ENCODE data around the gene RASA1.
A peak's percentile ranks its signal among the peaks of the same experiment; 100 is the strongest.

The RASA1 gene

GRCh38 chr5:87390075-87390474, 122.4 kb downstream of the RASA1 start:
- H3K36me3 ChIP-seq (replicated peaks) = peaks cover 86% of the 10 kb centered on the region
- DNase-seq (ENCODE audit: low spot score in 2 of 2) = no peak
- no peak overlapping the region for H3K4me3 ChIP-seq
- H3K27me3 ChIP-seq (ENCODE audit: low read depth) = no peaks in the 10 kb centered on the region
- H3K9me3 ChIP-seq = no peaks in the 10 kb centered on the region
- H3K4me1 ChIP-seq = no peaks in the 10 kb centered on the region
- in situ Hi-C loops (cut with MboI; ENCODE audit: low sequenced_read_pairs) = no loop called here

- in situ Hi-C loops (cut with MboI; ENCODE audit: low sequenced_read_pairs) = no loop called here
- H3K27me3 ChIP-seq (ENCODE audit: low read depth) = no peaks in the 10 kb centered on the region
- H3K36me3 ChIP-seq (replicated peaks) = peaks cover 88% of the 10 kb centered on the region
- no peak overlapping the region for H3K4me3 ChIP-seq
- DNase-seq (ENCODE audit: low spot score in 2 of 2) = no peak
- no peaks in the 10 kb centered on the region for H3K9me3 ChIP-seq
- H3K4me1 ChIP-seq = no peaks in the 10 kb centered on the region
These were observed 123.0 kb downstream of the RASA1 start for GRCh38 chr5:87390576-87391199.

GRCh38 chr5:87392170-87392569, 124.5 kb downstream of the RASA1 start:
- Histone ChIP-seq H3K27me3 (ENCODE audit: low read depth) (no peaks in the 10 kb centered on the region), H3K4me3 (no peak overlapping the region), H3K36me3 (replicated peaks) (peaks cover 87% of the 10 kb centered on the region), H3K4me1 (no peaks in the 10 kb centered on the region), H3K9me3 (no peaks in the 10 kb centered on the region)
- no peak for DNase-seq (ENCODE audit: low spot score in 2 of 2)
- in situ Hi-C loops (cut with MboI; ENCODE audit: low sequenced_read_pairs) = no loop called here

- Histone ChIP-seq H3K9me3 (no peaks in the 10 kb centered on the region), H3K4me1 (no peaks in the 10 kb centered on the region), H3K27me3 (ENCODE audit: low read depth) (no peaks in the 10 kb centered on the region), H3K4me3 (no peak overlapping the region), H3K36me3 (replicated peaks) (peaks cover 87% of the 10 kb centered on the region)
- in situ Hi-C loops (cut with MboI; ENCODE audit: low sequenced_read_pairs) = no loop called here
- DNase-seq (ENCODE audit: low spot score in 2 of 2) = no peak
These were observed 125.1 kb downstream of the RASA1 start for GRCh38 chr5:87392801-87393200.

- Histone ChIP-seq H3K4me3 (no peak overlapping the region), H3K9me3 (no peaks in the 10 kb centered on the region), H3K36me3 (replicated peaks) (peaks cover 87% of the 10 kb centered on the region), H3K27me3 (ENCODE audit: low read depth) (no peaks in the 10 kb centered on the region), H3K4me1 (no peaks in the 10 kb centered on the region)
- in situ Hi-C loops (cut with MboI; ENCODE audit: low sequenced_read_pairs) = no loop called here
- no peak for DNase-seq (ENCODE audit: low spot score in 2 of 2)
These were observed 125.6 kb downstream of the RASA1 start for GRCh38 chr5:87393331-87393730.

GRCh38 chr5:87394411-87395165, 126.9 kb downstream of the RASA1 start:
- Histone ChIP-seq H3K9me3 (no peaks in the 10 kb centered on the region), H3K36me3 (replicated peaks) (peaks cover 90% of the 10 kb centered on the region), H3K4me3 (no peak overlapping the region), H3K4me1 (no peaks in the 10 kb centered on the region), H3K27me3 (ENCODE audit: low read depth) (no peaks in the 10 kb centered on the region)
- in situ Hi-C loops (cut with MboI; ENCODE audit: low sequenced_read_pairs) = no loop called here
- DNase-seq (ENCODE audit: low spot score in 2 of 2) = no peak

- Histone ChIP-seq H3K4me1 (no peaks in the 10 kb centered on the region), H3K4me3 (no peak overlapping the region), H3K27me3 (ENCODE audit: low read depth) (no peaks in the 10 kb centered on the region), H3K9me3 (no peaks in the 10 kb centered on the region), H3K36me3 (replicated peaks) (peaks cover 85% of the 10 kb centered on the region)
- in situ Hi-C loops (cut with MboI; ENCODE audit: low sequenced_read_pairs) = no loop called here
- DNase-seq (ENCODE audit: low spot score in 2 of 2) = no peak
These were observed 131.4 kb downstream of the RASA1 start for GRCh38 chr5:87398981-87399614.

GRCh38 chr5:87399720-87400119, 132.0 kb downstream of the RASA1 start:
- in situ Hi-C loops (cut with MboI; ENCODE audit: low sequenced_read_pairs) = no loop called here
- Histone ChIP-seq H3K27me3 (ENCODE audit: low read depth) (no peaks in the 10 kb centered on the region), H3K4me3 (no peak overlapping the region), H3K9me3 (no peaks in the 10 kb centered on the region), H3K36me3 (replicated peaks) (peaks cover 85% of the 10 kb centered on the region), H3K4me1 (no peaks in the 10 kb centered on the region)
- DNase-seq (ENCODE audit: low spot score in 2 of 2) = no peak

- in situ Hi-C loops (cut with MboI; ENCODE audit: low sequenced_read_pairs) = no loop called here
- Histone ChIP-seq H3K4me1 (no peaks in the 10 kb centered on the region), H3K36me3 (replicated peaks) (peaks cover 85% of the 10 kb centered on the region), H3K9me3 (no peaks in the 10 kb centered on the region), H3K4me3 (no peak overlapping the region), H3K27me3 (ENCODE audit: low read depth) (no peaks in the 10 kb centered on the region)
- peak in 1 of 2 experiments; percentile 61 for DNase-seq (ENCODE audit: low spot score in 2 of 2)
These were observed 132.7 kb downstream of the RASA1 start for GRCh38 chr5:87400305-87400899.

- H3K9me3 ChIP-seq = no peaks in the 10 kb centered on the region
- in situ Hi-C loops (cut with MboI; ENCODE audit: low sequenced_read_pairs) = no loop called here
- DNase-seq (ENCODE audit: low spot score in 2 of 2) = no peak
- H3K36me3 ChIP-seq (replicated peaks) = peaks cover 90% of the 10 kb centered on the region
- no peaks in the 10 kb centered on the region for H3K4me1 ChIP-seq
- no peaks in the 10 kb centered on the region for H3K27me3 ChIP-seq (ENCODE audit: low read depth)
- no peak overlapping the region for H3K4me3 ChIP-seq
These were observed 133.9 kb downstream of the RASA1 start for GRCh38 chr5:87401626-87402025.

- Histone ChIP-seq H3K27me3 (ENCODE audit: low read depth) (no peaks in the 10 kb centered on the region), H3K36me3 (replicated peaks) (peaks cover 89% of the 10 kb centered on the region), H3K4me1 (no peaks in the 10 kb centered on the region), H3K4me3 (no peak overlapping the region), H3K9me3 (no peaks in the 10 kb centered on the region)
- no peak for DNase-seq (ENCODE audit: low spot score in 2 of 2)
- in situ Hi-C loops (cut with MboI; ENCODE audit: low sequenced_read_pairs) = no loop called here
These were observed 135.7 kb downstream of the RASA1 start for GRCh38 chr5:87403409-87403808.

GRCh38 chr5:87403899-87404298, 136.2 kb downstream of the RASA1 start:
- Histone ChIP-seq H3K27me3 (ENCODE audit: low read depth) (no peaks in the 10 kb centered on the region), H3K9me3 (no peaks in the 10 kb centered on the region), H3K4me3 (no peak overlapping the region), H3K4me1 (no peaks in the 10 kb centered on the region), H3K36me3 (replicated peaks) (peaks cover 92% of the 10 kb centered on the region)
- DNase-seq (ENCODE audit: low spot score in 2 of 2) = no peak
- in situ Hi-C loops (cut with MboI; ENCODE audit: low sequenced_read_pairs) = no loop called here

- Histone ChIP-seq H3K4me1 (no peaks in the 10 kb centered on the region), H3K9me3 (no peaks in the 10 kb centered on the region), H3K27me3 (ENCODE audit: low read depth) (no peaks in the 10 kb centered on the region), H3K36me3 (replicated peaks) (peaks cover 93% of the 10 kb centered on the region), H3K4me3 (no peak overlapping the region)
- DNase-seq (ENCODE audit: low spot score in 2 of 2) = no peak
- in situ Hi-C loops (cut with MboI; ENCODE audit: low sequenced_read_pairs) = no loop called here
These were observed 136.7 kb downstream of the RASA1 start for GRCh38 chr5:87404359-87404758.

Measured in HAP-1 (cell line).